DOHH2 (cell line): ENCODE measurements around the gene CYBRD1.

ENCODE experiments used
- EZH2phosphoT487 ChIP-seq: fragments of 200-600 bp; sonication (generic); IDR thresholded peaks from 2 replicates; pipeline ENCODE4 v1.6.1; 2017; ENCODE audit warnings: borderline replicate concordance, mild to moderate bottlenecking, antibody characterized with exemption, low read length, moderate library complexity, mixed read lengths
- TF ChIP-seq, protein P1 (sequence below): fragments of 200-600 bp; sonication (generic); IDR thresholded peaks from one replicate; pipeline ENCODE4 v1.5.1; 2014; ENCODE audit warnings: antibody characterized with exemption, mild to moderate bottlenecking, low read depth, low read length; ENCODE audit not compliant: poor library complexity, severe bottlenecking

DNA sequence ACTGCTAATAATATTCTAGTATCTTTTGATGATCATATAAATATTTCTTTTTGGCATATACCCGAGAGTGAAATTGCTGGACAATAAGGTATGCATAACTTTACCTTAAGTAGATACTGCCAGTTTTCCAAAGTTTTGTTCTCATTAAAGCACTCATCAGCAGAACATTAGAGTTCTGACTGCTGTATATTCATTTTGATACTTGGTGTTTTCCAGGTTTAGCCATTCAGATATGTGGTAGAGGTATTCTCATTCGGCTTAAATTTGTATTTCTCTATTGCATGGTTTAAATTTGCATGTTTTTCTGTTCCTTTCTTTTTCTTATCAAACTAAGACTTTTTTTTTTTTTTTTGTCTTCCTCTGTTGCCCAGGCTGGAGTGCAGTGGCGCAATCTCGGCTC is 18.2 kb downstream of the CYBRD1 start:
- TF ChIP-seq, protein P1, sequence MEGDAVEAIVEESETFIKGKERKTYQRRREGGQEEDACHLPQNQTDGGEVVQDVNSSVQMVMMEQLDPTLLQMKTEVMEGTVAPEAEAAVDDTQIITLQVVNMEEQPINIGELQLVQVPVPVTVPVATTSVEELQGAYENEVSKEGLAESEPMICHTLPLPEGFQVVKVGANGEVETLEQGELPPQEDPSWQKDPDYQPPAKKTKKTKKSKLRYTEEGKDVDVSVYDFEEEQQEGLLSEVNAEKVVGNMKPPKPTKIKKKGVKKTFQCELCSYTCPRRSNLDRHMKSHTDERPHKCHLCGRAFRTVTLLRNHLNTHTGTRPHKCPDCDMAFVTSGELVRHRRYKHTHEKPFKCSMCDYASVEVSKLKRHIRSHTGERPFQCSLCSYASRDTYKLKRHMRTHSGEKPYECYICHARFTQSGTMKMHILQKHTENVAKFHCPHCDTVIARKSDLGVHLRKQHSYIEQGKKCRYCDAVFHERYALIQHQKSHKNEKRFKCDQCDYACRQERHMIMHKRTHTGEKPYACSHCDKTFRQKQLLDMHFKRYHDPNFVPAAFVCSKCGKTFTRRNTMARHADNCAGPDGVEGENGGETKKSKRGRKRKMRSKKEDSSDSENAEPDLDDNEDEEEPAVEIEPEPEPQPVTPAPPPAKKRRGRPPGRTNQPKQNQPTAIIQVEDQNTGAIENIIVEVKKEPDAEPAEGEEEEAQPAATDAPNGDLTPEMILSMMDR: no peak
- TF ChIP-seq EZH2phosphoT487: no peak
